Activated CD8-positive, alpha-beta T cell treated with anti-CD3 and anti-CD28 coated beads, Interleukin-2, amount 10 ng/mL, durations not matched to agents 7 days and 5 days (primary cell): ENCODE measurements around the gene GALNT2. TPM values are rescaled to one million over a fixed set of nuclear protein-coding genes. Genes with fewer than 3 reads are reported as not detected.

ENCODE experiments used
- ATAC-seq: fragments of 150-1000 bp; cut with Tn5 transposase; one replicate; pipeline ENCODE4 v1.10.0; 2021; ENCODE audit warnings: moderate library complexity
- CTCF ChIA-PET: fragments of 350-600 bp; sonication (Branson Sonifier 250); formaldehyde crosslinking; loops from one replicate; lab custom pipeline; 2021; ENCODE audit warnings: antibody characterized with exemption; lab: Charles Lee
- POLR2A ChIA-PET: fragments of 350-600 bp; sonication (Branson Sonifier 250); formaldehyde crosslinking; loops from one replicate; lab custom pipeline; 2021; ENCODE audit warnings: antibody characterized with exemption; lab: Charles Lee
- DNase-seq: peaks from one replicate; pipeline ENCODE4 v3.0.0-alpha.2; 2020
- H3K27ac Mint-ChIP-seq: one replicate; pipeline ENCODE4 v1.8.0; 2021; ENCODE audit warnings: mild to moderate bottlenecking, mixed read lengths
- H3K27me3 Mint-ChIP-seq: one replicate; pipeline ENCODE4 v1.8.0; 2021; ENCODE audit warnings: low read depth, mixed read lengths
- H3K36me3 Mint-ChIP-seq: one replicate; pipeline ENCODE4 v1.8.0; 2021; ENCODE audit warnings: low read depth, mixed read lengths
- H3K4me1 Mint-ChIP-seq: one replicate; pipeline ENCODE4 v1.8.0; 2021; ENCODE audit warnings: low read depth, mixed read lengths
- H3K4me3 Mint-ChIP-seq: one replicate; pipeline ENCODE4 v1.8.0; 2021; ENCODE audit warnings: mild to moderate bottlenecking, mixed read lengths
- H3K9me3 Mint-ChIP-seq: one replicate; pipeline ENCODE4 v1.8.0; 2022; ENCODE audit warnings: mixed read lengths; ENCODE audit not compliant: insufficient read depth
- total RNA-seq, 2 experiments: library from RNA; stranded (reverse); gene quantifications; one replicate each; pipeline ENCODE4 v1.2.3, GENCODE V29; 2021

GALNT2 gene
- total RNA-seq, 2 experiments from 2014 or later: 20.7 to 21.2 TPM

GRCh38 chr1:230166366-230167132 lies 99.5 kb downstream of the GALNT2 start:
- no peak for ATAC-seq
- H3K27ac Mint-ChIP-seq: no peak overlapping the region

DNA sequence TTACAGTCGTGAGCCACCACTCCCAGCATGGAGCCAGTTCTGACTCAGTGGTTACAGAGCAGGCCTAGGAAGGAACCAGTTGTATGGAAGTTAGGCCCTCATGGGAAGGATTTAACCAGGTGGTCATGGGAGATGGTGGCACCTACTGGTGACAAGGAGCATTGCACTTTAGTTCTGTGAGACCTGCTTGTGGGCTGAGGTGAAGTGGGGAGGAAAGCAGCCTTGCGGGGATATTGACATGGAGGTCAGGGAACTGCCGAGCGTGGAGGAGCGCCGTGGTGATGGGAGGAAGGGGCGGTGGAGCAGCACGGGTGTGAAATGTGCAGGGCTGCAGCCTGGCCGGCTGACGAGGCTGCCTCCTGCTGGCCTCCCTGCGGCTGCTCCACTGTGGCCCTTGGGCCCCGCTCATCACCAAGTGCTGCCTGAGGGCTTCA lies 100.4 kb downstream of the GALNT2 start:
- DNase-seq: peak; percentile 52
- no peaks in the 10 kb centered on the region for H3K9me3 Mint-ChIP-seq
- ChIA-PET CTCF (interaction anchor here (0.7 to 3.7 kb wide), 32 partner anchors 9 to 517 kb away, joined by 3 to 20 read pairs (median 4); no protein-coding TSS in a partner anchor), POLR2A (no interaction called here)
- no peak overlapping the region for H3K27ac Mint-ChIP-seq
- no peaks in the 10 kb centered on the region for H3K36me3 Mint-ChIP-seq
- peaks cover 26% of the 10 kb centered on the region for H3K4me1 Mint-ChIP-seq
- peak; percentile 78 for ATAC-seq
- no peaks in the 10 kb centered on the region for H3K27me3 Mint-ChIP-seq
- no peak overlapping the region for H3K4me3 Mint-ChIP-seq

More at GRCh38 chr1:230166366-230167132, 99.5 kb downstream of the GALNT2 start:
- Mint-ChIP-seq H3K27me3 (no peaks in the 10 kb centered on the region), H3K4me1 (peaks cover 26% of the 10 kb centered on the region), H3K36me3 (no peaks in the 10 kb centered on the region), H3K4me3 (no peak overlapping the region), H3K9me3 (no peaks in the 10 kb centered on the region)
- ChIA-PET POLR2A (no interaction called here), CTCF (interaction anchor here (0.6 to 3.7 kb wide), 31 partner anchors 8 to 516 kb away, joined by 3 to 20 read pairs (median 4); no protein-coding TSS in a partner anchor)
- DNase-seq: no peak

GRCh38 chr1:230169454-230170152 lies 102.6 kb downstream of the GALNT2 start:
- POLR2A ChIA-PET: interaction anchor here (0.6 to 0.7 kb wide), 2 partner anchors 103 to 270 kb away, joined by 3 to 4 read pairs; no protein-coding TSS in a partner anchor
- peak overlapping the region; percentile 32 for H3K4me3 Mint-ChIP-seq
- CTCF ChIA-PET: no interaction called here

GRCh38 chr1:230170153-230170547 lies 103.1 kb downstream of the GALNT2 start:
- Mint-ChIP-seq H3K4me3 (no peak overlapping the region), H3K9me3 (no peaks in the 10 kb centered on the region), H3K27me3 (no peaks in the 10 kb centered on the region), H3K27ac (no peak overlapping the region), H3K36me3 (no peaks in the 10 kb centered on the region), H3K4me1 (peaks cover 26% of the 10 kb centered on the region)
- DNase-seq (no peak), ATAC-seq (no peak)
- ChIA-PET CTCF (no interaction called here), POLR2A (interaction anchor here (0.6 kb wide), 1 partner anchor 271 kb away, joined by 4 read pairs; no protein-coding TSS in a partner anchor)

More at GRCh38 chr1:230169454-230170152, 102.6 kb downstream of the GALNT2 start:
- Mint-ChIP-seq H3K4me1 (peaks cover 26% of the 10 kb centered on the region), H3K27me3 (no peaks in the 10 kb centered on the region), H3K9me3 (no peaks in the 10 kb centered on the region), H3K27ac (peak overlapping the region; percentile 14), H3K36me3 (no peaks in the 10 kb centered on the region)
- ATAC-seq (peak; percentile 38), DNase-seq (no peak)

GRCh38 chr1:230170622-230171021 lies 103.6 kb downstream of the GALNT2 start:
- CTCF ChIA-PET: no interaction called here
- no peak overlapping the region for H3K27ac Mint-ChIP-seq
- H3K4me3 Mint-ChIP-seq: no peak overlapping the region

GRCh38 chr1:230171356-230172015 lies 104.4 kb downstream of the GALNT2 start:
- peaks cover 26% of the 10 kb centered on the region for H3K4me1 Mint-ChIP-seq
- CTCF ChIA-PET: no interaction called here
- no peak overlapping the region for H3K27ac Mint-ChIP-seq
- no peak overlapping the region for H3K4me3 Mint-ChIP-seq
- ATAC-seq (no peak), DNase-seq (no peak)
- POLR2A ChIA-PET: no interaction called here
- H3K9me3 Mint-ChIP-seq: no peaks in the 10 kb centered on the region
- H3K27me3 Mint-ChIP-seq: no peaks in the 10 kb centered on the region
- no peaks in the 10 kb centered on the region for H3K36me3 Mint-ChIP-seq

More at GRCh38 chr1:230170622-230171021, 103.6 kb downstream of the GALNT2 start:
- Mint-ChIP-seq H3K4me1 (peaks cover 26% of the 10 kb centered on the region), H3K9me3 (no peaks in the 10 kb centered on the region), H3K36me3 (no peaks in the 10 kb centered on the region), H3K27me3 (no peaks in the 10 kb centered on the region)
- POLR2A ChIA-PET: no interaction called here
- DNase-seq (no peak), ATAC-seq (no peak)

DNA sequence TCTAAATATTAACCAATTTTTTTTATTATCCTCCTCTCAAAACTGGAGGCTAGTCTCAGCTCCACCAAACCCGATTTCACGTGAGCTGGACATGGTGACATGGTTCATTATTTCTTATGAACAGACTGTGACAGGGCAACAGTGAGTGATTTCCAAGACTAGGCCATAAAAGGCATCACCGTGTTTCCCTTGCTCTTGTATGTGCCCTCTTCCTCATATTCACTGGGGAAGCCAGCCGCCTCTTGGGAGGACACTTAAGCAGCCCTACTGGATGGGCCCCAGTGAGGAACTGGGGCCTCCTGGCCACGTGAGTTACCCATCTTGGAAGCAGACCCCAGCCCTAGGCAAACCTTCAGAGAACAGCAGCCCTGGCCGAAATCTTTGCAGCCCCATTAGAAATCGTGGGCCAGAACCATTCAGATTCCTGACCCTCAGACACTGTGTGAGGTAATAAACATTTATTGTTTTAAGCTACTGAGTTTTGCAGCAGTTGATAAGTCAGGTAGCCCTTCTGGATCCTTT lies 105.0 kb downstream of the GALNT2 start:
- H3K27me3 Mint-ChIP-seq: no peaks in the 10 kb centered on the region
- H3K4me1 Mint-ChIP-seq: peaks cover 23% of the 10 kb centered on the region
- CTCF ChIA-PET: no interaction called here
- no peaks in the 10 kb centered on the region for H3K36me3 Mint-ChIP-seq
- H3K9me3 Mint-ChIP-seq: no peaks in the 10 kb centered on the region
- no peak overlapping the region for H3K4me3 Mint-ChIP-seq
- no peak overlapping the region for H3K27ac Mint-ChIP-seq
- POLR2A ChIA-PET: no interaction called here
- ATAC-seq: no peak
- no peak for DNase-seq

DNA sequence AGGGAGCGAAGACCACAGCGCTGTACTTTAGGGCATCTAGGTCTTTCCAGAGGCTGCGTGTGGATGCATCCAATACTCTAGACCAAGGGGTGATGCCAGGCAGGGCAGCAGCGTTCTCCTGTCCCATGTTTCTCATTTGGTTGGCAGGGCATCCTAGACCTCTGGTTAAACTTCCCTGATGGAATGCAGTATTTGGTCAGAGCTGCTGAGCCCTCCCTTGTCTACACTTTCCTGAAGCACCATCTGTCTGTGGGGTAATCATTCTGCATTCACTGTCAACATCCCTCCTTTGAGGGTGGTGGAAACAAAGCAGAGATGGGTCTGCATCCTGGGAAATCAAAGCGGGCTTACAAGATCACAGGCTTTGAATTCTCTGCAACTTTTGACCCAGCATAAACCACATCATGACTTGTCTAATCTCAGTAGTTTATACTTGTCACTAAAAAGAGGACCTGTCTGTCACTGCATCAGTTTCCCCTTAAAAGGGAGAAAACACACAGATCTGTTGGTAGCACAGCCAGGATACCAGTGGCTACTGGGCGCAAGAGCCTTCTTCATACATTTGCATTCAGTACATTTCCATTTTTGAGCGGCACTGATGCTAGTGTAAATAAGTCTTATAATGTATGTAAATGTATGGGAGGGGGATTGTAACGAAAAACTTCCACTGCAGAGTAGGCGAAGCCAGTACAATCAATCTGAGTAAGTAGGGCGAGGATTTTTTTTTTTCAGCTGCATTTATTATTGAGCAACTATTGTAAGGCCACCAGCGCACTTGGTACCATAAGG lies 106.3 kb downstream of the GALNT2 start:
- ChIA-PET POLR2A (no interaction called here), CTCF (no interaction called here)
- Mint-ChIP-seq H3K9me3 (no peaks in the 10 kb centered on the region), H3K27ac (no peak overlapping the region), H3K4me3 (no peak overlapping the region), H3K36me3 (peaks cover 4% of the 10 kb centered on the region), H3K4me1 (peaks cover 19% of the 10 kb centered on the region), H3K27me3 (no peaks in the 10 kb centered on the region)
- ATAC-seq (no peak), DNase-seq (no peak)

GRCh38 chr1:230174041-230174440 lies 107.0 kb downstream of the GALNT2 start:
- Mint-ChIP-seq H3K9me3 (no peaks in the 10 kb centered on the region), H3K27ac (no peak overlapping the region), H3K4me3 (no peak overlapping the region), H3K27me3 (no peaks in the 10 kb centered on the region), H3K4me1 (peaks cover 16% of the 10 kb centered on the region), H3K36me3 (peaks cover 8% of the 10 kb centered on the region)
- no peak for ATAC-seq
- CTCF ChIA-PET: no interaction called here
- POLR2A ChIA-PET: no interaction called here
- no peak for DNase-seq

DNA sequence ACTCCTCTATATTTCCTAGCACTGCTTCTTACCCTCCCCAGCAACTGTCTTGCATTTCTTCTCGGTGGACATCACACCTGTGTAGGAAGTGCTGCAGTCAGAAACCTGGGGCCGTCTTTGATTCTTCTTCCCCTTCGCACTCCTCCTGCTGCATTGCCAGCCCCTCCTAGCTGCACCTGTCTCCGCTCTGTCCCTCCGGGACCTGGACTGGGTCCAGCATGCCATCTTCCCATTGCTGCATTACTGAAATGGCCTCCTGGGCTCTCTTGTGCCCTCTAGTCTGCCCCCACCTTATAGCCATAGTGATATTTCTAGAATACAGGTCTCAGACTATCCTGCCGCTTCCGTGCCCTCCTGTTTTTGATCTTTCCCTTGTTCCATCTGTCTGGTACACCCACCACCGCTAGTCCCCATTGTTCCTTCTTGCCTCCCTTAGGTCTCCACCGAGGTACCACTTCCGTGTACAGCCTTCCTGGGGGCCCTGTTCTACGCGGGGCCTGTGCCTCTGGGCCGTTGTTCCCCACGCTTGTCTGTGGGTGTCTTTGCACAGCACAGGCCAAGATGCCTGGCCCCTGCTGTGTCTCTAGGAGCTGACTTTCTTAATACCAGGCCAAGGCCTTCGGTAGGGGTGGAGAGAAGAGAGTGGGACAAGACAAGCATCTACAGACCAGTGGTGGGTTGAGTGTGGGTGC lies 107.6 kb downstream of the GALNT2 start:
- H3K4me1 Mint-ChIP-seq: peaks cover 10% of the 10 kb centered on the region
- peaks cover 13% of the 10 kb centered on the region for H3K36me3 Mint-ChIP-seq
- no peaks in the 10 kb centered on the region for H3K27me3 Mint-ChIP-seq
- H3K27ac Mint-ChIP-seq: no peak overlapping the region
- DNase-seq: no peak
- CTCF ChIA-PET: no interaction called here
- no peak overlapping the region for H3K4me3 Mint-ChIP-seq
- no peaks in the 10 kb centered on the region for H3K9me3 Mint-ChIP-seq
- POLR2A ChIA-PET: no interaction called here
- no peak for ATAC-seq
